Measurements from ENCODE around the gene LILRA2.

The LILRA2 gene

GRCh38 chr19:54630782-54631181, 57.2 kb downstream of the LILRA2 start:
- TF ChIP-seq, protein P1, sequence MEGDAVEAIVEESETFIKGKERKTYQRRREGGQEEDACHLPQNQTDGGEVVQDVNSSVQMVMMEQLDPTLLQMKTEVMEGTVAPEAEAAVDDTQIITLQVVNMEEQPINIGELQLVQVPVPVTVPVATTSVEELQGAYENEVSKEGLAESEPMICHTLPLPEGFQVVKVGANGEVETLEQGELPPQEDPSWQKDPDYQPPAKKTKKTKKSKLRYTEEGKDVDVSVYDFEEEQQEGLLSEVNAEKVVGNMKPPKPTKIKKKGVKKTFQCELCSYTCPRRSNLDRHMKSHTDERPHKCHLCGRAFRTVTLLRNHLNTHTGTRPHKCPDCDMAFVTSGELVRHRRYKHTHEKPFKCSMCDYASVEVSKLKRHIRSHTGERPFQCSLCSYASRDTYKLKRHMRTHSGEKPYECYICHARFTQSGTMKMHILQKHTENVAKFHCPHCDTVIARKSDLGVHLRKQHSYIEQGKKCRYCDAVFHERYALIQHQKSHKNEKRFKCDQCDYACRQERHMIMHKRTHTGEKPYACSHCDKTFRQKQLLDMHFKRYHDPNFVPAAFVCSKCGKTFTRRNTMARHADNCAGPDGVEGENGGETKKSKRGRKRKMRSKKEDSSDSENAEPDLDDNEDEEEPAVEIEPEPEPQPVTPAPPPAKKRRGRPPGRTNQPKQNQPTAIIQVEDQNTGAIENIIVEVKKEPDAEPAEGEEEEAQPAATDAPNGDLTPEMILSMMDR (IDR thresholded peaks at IDR 0.05) = no peak

- TF ChIP-seq, protein P1 (IDR thresholded peaks at IDR 0.05) = no peak
Observed at GRCh38 chr19:54633401-54633800, 59.8 kb downstream of the LILRA2 start.

DNA sequence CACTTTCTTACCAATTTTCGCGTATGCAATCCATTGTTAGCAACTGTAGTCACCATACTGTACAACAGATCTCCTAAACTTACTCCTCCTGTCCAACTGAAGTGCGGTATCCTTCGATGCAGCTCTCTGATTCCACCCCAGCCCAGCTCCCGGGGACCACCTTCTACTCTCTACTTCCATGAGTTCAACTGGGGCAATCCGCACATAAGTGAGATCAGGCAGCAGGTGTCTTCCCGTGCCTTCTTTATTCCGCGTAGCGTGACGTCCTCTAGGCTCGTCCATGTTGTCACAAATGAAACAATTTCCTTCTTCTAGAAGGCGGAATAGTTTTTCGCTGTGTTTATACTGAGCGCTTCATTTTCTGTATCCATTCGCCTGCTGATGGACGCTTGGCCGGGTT, 65.1 kb downstream of the LILRA2 start:
- TF ChIP-seq, protein P1 (IDR thresholded peaks at IDR 0.05) = no peak

Data from LNCAP (cell line).